Dedifferentiated amniotic fluid mesenchymal stem cell (primary cell): Measurements from ENCODE around the gene HES4.
A peak's percentile ranks its signal among the peaks of the same experiment; 100 is the strongest.
"Not testable (repeated sequence)": the region's sequence is repeated elsewhere in the genome, so short reads cannot be mapped to it uniquely, and the experiment has no call there.

Experiments
- DNase-seq: peaks from one replicate; pipeline ENCODE4 v3.0.0-alpha.2; 2016; ENCODE audit errors: extremely low spot score

The HES4 gene

DNA sequence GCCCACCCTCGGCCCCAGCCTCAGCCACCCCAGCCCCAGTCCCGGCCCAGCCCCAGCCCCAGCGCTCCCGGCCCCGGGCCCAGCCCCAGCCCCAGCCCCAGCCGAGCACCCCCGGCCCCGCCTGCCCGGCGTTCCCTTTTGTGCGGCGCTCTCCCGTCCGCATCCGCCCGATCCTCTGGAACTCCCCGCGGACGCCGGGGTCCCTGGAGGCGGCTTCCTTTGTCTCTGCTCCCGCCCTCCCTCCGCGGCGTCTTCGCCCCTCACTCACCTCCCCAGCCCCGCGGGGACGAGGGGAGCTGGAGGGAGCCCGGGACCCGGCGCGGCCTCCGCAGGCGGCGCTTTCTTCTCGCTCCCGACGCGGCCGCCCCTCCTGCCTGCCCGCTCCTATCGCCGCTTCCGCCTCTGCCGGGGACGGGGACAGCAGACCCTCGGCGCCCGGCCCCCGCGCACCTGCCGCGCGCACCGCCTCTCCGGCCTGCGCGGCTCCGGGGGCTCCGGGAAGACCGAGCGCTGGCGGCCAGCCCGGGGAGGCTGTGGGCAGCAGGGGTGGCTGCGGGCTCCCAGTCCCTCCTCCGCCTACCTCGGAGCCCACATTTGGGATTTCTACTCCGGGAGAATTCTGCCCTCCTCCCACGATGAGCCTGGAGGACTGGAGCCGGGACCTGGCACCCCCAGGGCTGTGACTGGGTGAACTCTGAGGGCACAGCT lies 34.0 kb upstream of the HES4 start:
- no peak for DNase-seq

- DNase-seq, result peak; percentile 43
These were observed 33.2 kb upstream of the HES4 start for GRCh38 chr1:1033009-1033587.

GRCh38 chr1:1032424-1032823 lies 32.5 kb upstream of the HES4 start:
- DNase-seq, result no peak

GRCh38 chr1:1031659-1032235 lies 31.9 kb upstream of the HES4 start:
- DNase-seq, result no peak

DNA sequence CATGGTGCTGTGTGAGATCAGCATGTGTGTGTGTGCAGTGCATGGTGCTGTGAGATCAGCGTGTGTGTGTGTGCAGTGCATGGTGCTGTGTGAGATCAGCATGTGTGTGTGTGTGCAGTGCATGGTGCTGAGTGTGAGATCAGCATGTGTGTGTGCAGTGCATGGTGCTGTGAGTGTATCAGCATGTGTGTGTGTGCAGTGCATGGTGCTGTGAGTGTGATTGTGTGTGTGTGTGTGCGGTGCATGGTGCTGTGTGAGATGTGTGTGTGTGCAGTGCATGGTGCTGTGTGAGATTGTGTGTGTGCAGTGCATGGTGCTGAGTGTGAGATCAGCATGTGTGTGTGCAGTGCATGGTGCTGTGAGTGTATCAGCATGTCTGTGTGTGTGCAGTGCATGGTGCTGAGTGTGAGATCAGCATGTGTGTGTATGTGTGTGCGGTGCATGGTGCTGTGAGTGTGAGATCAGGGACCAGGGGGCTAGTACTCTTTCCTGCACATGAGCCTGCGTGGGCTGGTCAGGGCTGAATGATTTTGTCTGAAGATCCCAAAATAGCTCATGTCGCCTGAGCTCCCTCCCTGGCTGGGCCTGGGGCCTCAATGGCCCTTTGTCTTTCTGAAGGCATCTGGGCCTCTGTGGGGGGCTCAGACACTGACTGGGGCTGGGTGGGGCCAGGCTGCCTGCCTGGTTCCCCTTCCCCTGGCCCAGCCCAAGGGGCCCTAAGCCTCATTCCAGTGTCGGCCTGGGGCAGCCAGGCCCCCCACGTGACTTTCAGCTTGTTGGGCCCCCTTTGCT lies 31.2 kb upstream of the HES4 start:
- not testable (repeated sequence) for DNase-seq

GRCh38 chr1:1027791-1028190 lies 27.9 kb upstream of the HES4 start:
- DNase-seq, result no peak

DNA sequence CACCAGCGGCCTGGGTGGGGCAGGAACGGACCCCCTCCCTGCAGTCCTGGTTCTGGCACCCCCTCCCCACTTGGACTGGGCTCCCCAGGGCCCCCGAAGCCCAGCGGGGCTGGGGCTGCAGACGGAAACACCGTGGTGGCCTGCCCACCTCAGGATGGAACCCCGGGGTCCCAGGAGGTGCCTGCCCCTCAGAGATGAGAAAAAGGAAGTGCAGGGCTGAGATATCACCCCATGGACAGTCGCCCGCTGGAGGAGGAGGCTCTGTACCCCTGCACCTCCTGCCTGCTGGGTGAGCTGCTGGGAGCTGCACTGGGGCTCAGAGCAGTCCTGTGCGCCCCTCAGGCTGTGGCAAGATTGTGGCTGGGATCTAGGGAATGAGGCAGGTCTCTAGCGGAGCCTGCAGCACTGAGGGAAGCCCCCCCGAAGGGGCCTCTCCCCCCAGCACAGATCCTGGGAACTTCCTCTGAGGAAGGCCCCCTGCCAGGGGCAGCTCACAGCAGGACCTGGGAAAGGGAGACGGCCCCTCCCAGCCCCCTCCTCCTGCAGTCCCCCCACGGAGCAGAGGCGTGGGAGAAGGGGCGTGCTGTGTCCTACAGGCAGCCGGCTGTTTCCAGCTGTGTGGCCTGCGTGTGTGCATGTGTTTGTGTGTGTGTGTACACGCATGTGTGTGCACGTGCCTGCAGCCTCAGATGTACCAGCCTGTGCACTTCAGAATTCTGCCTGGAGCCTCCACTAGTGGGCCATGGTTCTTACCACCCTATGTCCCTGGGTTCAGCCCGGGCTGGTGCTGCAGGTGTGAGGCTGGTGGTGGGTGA lies 26.9 kb upstream of the HES4 start:
- no peak for DNase-seq

DNA sequence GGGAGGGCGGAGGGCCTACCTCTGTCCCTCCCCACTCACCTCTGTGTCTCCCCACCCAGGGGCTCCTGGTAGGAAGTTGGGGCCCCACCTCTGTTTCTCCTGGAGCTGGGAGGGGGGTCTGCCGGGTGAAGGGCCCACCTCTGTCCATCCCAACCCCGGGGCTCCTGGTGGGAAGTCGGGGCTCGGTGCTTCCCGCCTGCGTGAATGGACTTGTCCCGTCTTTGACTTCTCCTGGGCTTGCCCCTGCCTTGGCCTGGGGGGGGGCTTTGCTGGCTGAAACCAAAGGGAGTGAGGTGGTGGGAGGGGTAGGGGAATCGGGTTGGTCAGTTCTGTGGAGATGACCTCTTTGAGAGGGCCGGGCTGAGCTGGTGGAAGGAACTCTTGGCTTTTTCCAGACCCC lies 25.8 kb upstream of the HES4 start:
- no peak for DNase-seq

DNA sequence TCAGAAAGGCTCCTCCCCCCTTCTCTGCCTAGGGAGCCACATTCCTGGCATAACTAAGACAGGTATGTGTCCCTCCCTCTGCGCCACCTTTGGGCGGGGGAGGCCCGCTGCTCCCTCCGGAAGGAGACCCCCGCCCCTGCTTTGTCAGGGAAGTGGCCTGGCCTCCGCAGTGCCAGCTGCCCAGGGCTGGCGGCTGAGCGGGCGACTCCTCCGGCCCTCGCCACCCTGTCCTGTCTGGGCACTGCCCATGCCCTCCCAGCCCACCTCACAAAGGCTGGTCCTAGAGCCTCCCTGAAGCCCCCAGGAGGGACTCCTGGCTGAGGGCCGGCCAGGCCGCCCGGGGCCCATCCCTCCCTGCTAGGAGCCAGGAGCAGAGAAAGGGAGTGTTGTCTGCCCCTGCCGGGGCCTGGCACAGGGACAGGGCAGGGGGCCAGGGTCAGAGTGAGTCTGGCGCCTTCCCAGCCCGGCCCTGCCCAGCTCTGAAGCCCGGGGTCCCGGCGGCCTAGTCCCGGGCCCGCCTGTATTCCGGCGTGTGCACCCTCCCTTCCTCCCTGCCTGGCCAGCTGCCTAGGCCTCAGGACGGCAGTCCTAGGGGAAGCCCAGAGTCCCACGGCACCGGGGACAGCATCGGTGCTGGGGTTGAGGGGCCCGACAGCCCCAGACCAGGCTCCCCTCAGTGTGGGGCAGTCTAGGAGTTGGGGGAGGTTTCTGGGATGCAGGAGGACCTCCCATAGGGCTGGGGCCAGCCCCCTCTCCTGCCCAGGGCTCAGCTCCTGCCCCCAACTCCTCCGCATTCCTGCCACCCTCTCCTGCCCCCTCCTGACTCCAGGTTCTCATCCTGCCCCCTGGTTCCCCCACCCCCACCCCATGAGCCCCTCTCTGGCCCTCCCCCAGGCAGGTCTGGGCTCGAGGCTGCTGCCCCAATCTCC lies 25.1 kb upstream of the HES4 start:
- DNase-seq, result no peak

DNA sequence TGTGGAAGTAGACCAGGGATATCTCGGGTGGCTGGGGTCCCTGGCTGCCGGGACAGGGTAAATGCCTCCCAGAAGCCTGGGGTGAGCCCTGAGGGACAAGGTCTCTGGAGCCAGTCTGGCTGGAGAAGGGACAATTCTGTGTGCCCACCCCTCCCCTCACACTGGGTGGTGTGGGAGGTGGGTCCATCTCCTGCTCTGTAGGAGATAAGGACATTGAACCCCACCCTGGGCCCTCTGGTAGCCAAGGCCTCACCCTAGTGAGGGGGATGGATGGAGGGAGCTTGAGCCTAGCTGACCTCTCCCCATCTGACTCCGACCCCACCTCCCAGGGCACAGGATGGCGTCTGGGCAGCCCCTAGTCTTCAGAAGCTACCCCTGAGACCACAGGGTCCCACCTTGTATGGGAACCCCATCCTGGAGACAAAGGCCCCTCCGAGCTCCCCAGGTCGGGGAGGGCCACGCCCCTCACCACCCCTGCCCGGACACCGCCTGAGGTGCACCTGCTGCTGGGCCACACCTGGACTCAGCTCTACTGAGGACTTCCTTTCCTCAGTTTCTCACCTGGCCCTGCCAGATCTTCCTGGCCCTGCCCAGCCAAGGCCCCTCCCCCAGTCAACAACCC lies 24.4 kb upstream of the HES4 start:
- DNase-seq, result no peak

- no peak for DNase-seq
These were observed 23.8 kb upstream of the HES4 start for GRCh38 chr1:1023700-1024099.

- no peak for DNase-seq
These were observed 22.6 kb upstream of the HES4 start for GRCh38 chr1:1022302-1023009.

- no peak for DNase-seq
These were observed 22.0 kb upstream of the HES4 start for GRCh38 chr1:1021920-1022259.

DNA sequence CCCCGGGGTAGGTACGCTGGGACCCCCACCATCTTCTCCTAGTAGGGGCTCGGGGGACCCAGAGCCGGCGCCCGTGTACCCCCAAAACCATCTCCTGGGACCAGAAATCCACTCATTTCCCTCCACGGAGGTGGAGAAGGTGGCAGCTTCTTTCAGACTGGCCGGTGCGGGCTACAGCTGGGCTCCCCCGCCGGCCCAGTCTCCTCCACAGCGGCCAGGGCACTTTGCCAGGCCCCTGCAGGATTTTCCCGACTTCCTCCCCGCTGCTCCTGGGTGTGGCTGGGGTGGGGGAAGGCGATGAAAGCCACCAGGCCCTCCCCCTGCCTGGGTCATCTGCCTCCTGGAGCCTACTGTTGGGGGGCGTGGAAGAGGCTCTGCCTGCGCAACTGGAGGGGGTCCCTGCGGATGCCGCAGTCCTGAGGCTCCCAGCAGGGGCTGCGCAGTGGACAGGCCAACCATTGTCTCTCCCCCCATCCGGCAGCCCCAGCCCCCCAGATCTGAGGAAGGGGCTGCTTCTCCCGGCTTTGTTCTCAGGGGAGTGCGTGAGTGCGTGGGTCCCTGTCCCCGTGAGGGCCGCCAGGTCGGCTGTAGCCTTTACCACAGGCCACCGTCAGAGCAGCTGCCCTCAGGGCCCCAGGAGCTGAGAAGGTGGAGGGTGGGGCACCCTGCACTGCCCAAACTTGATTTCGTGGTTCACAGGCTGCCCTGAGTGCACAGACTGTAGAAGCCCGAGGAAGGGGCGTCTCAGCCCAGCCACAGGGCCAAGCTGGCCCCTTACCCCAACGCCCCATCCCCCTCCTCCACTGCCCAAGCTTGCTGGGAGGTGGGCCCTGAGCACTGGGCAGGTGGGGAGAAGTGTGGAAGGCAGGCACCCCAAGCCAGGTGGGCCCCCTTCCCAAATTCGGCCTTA lies 21.4 kb upstream of the HES4 start:
- DNase-seq, result no peak

DNA sequence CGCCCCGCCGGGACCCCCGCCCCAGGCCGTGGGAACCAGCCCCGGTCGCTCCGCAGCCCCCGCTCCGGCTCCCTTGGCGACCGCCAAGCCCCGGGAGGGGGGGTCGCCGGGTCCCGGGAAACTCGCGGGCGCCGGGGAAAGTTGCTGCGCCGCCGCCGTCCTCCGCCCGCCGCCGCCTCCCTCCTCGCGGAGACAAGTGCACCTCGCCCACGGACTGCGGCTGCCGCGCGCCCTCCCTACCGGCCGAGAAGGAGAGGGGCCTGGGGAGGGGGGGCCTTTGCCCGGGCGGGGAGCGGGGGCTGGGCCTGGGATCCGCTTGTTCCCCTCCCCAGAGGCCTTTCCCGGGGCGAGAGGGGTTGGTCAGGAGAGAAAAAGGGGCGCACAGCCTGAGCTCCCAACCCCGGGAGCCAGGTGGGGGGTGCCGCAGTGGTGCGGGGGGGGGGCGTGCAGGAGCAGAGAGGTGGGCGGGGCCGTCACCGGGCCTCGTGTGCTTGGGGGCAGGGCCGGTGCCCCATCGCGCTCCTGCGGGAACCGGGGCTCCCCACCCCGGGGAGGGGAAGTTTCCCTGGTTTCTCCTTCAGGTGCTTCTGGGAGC lies 20.6 kb upstream of the HES4 start:
- DNase-seq, result no peak

DNA sequence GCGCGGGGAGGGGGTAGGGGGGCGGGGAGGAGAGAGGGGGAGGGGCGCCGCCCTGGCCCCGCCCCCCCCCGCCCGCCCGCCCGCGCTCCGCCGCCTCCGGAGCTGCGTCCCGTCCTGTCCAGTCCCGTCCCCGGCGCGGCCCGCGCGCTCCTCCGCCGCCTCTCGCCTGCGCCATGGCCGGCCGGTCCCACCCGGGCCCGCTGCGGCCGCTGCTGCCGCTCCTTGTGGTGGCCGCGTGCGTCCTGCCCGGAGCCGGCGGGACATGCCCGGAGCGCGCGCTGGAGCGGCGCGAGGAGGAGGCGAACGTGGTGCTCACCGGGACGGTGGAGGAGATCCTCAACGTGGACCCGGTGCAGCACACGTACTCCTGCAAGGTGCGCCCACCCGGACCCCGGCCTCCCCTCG lies 20.1 kb upstream of the HES4 start, which contains the start of gene AGRN:
TSS of gene AGRN (plus strand) at position 121 of the 405 bp plus-strand sequence. CDS start at position 174, 53 bp downstream.
- no peak for DNase-seq

- peak; percentile 69 for DNase-seq
These were observed 19.5 kb upstream of the HES4 start for GRCh38 chr1:1019122-1019999.
